A549 (cell line): ENCODE data around the gene SLCO2B1. TPM values are rescaled to one million over a fixed set of nuclear protein-coding genes. Genes with fewer than 3 reads are reported as not detected.

Source experiments
- ATAC-seq, 2 experiments: fragments of 200-7000 bp in 1 of 2; fragments of >200 bp in 1 of 2; cut with Nextera tagmentation in 1 of 2; cut with Tn5 transposase in 1 of 2; 3 replicates each; pipeline versions ENCODE4 v1.8.0 to v1.9.1; 2018 to 2020; ENCODE audit warnings: mild to moderate bottlenecking in 1 of 2, moderate library complexity in 1 of 2
- CTCF ChIA-PET: fragments of 300-600 bp; sonication (Branson Sonifier 250); formaldehyde crosslinking; extraction: SDS; loops from one replicate; lab custom pipeline; 2021; ENCODE audit warnings: antibody characterized with exemption, inconsistent platforms; lab: Yijun Ruan, JAX
- POLR2A ChIA-PET: fragments of 350-600 bp; formaldehyde crosslinking; extraction: SDS; loops from one replicate; lab custom pipeline; 2021; ENCODE audit warnings: antibody characterized with exemption, inconsistent platforms; lab: Yijun Ruan, JAX
- DNase-seq, 2 experiments: peaks; one replicate each; pipeline versions ENCODE4 v3.0.0 to v3.0.0-alpha.2; 2011 to 2016; ENCODE audit warnings: low read depth in 1 of 2, low spot score in 1 of 2
- FAIRE-seq: peaks from 2 replicates; lab custom pipeline; 2011; peaks lifted over from hg19 to GRCh38; lab: Jason Lieb, UNC
- H3K27ac ChIP-seq, 2 experiments: fragments of >200 bp; sonication (Bioruptor Twin); formaldehyde crosslinking; 3 replicates each; pipeline ENCODE4 v1.5.1; 2016 to 2017
- H3K4me1 ChIP-seq: fragments of >200 bp; sonication (Bioruptor Twin); formaldehyde crosslinking; 3 replicates; pipeline ENCODE4 v1.6.1; 2016
- H3K4me2 ChIP-seq: fragments of >200 bp; sonication (Bioruptor Twin); formaldehyde crosslinking; 3 replicates; pipeline ENCODE4 v1.6.1; 2016
- H3K4me3 ChIP-seq: fragments of >200 bp; sonication (Bioruptor Twin); formaldehyde crosslinking; 3 replicates; pipeline ENCODE4 v1.5.1; 2016
- H3K9me3 ChIP-seq: fragments of >200 bp; sonication (Bioruptor Twin); formaldehyde crosslinking; 3 replicates; pipeline ENCODE4 v1.6.1; 2016
- BHLHE40 ChIP-seq: IDR thresholded peaks from 2 replicates; pipeline ENCODE4 v1.6.1; 2012; ENCODE audit warnings: low read depth, low read length, inconsistent platforms
- CBX2 ChIP-seq: fragments of 200-600 bp; sonication (generic); IDR thresholded peaks from 2 replicates; pipeline ENCODE4 v1.6.1; 2016; ENCODE audit warnings: low read depth, mild to moderate bottlenecking, borderline replicate concordance
- CBX8 ChIP-seq: fragments of 200-600 bp; sonication (generic); IDR thresholded peaks from 2 replicates; pipeline ENCODE4 v1.6.1; 2016
- EHF ChIP-seq: fragments of 250-450 bp; sonication (Bioruptor Pico); IDR thresholded peaks from 2 replicates; pipeline ENCODE4 v1.5.0; 2020; ENCODE audit warnings: mild to moderate bottlenecking
- EHMT2 ChIP-seq: fragments of 200-600 bp; sonication (generic); IDR thresholded peaks from 2 replicates; pipeline ENCODE4 v1.6.1; 2016; ENCODE audit warnings: antibody characterized with exemption, low read depth, mild to moderate bottlenecking, moderate library complexity
- ESRRA ChIP-seq: fragments of 150-350 bp; IDR thresholded peaks from 2 replicates; pipeline ENCODE4 v1.6.1; 2014; ENCODE audit warnings: mild to moderate bottlenecking, low read length, borderline replicate concordance
- FOXS1 ChIP-seq: fragments of 250-450 bp; sonication (Bioruptor Pico); IDR thresholded peaks from 2 replicates; pipeline ENCODE4 v1.5.0; 2020; ENCODE audit warnings: mild to moderate bottlenecking, moderate library complexity
- KDM5A ChIP-seq: fragments of 200-600 bp; sonication (generic); IDR thresholded peaks from 2 replicates; pipeline ENCODE4 v1.6.1; 2016; ENCODE audit warnings: antibody characterized with exemption, mild to moderate bottlenecking
- MAFK ChIP-seq: fragments of 450-650 bp; IDR thresholded peaks from 2 replicates; pipeline ENCODE4 v1.6.1; 2014; ENCODE audit not compliant: partially characterized antibody
- MAZ ChIP-seq: fragments of 150-350 bp; IDR thresholded peaks from 2 replicates; pipeline ENCODE4 v1.6.1; 2014; ENCODE audit warnings: antibody characterized with exemption, low read depth, low read length, borderline replicate concordance
- SMC3 ChIP-seq: fragments of >200 bp; sonication (Bioruptor Twin); formaldehyde crosslinking; IDR thresholded peaks from 3 replicates; pipeline ENCODE4 v1.6.1; 2018; ENCODE audit warnings: inconsistent platforms
- TFCP2L1 ChIP-seq: fragments of 250-450 bp; sonication (Bioruptor Pico); IDR thresholded peaks from 2 replicates; pipeline ENCODE4 v1.5.0; 2021; ENCODE audit warnings: mild to moderate bottlenecking
- ZNF302 ChIP-seq: fragments of 250-450 bp; sonication (Bioruptor Pico); IDR thresholded peaks from 2 replicates; pipeline ENCODE4 v1.9.0; 2021; ENCODE audit warnings: inconsistent platforms, mild to moderate bottlenecking, moderate library complexity
- WGBS: methylation state at CpG from one replicate; pipeline ENCODE4 v1.1.6; 2017; ENCODE audit errors: missing lambda C conversion rate; 5-methylcytosine and 5-hydroxymethylcytosine counted together
- polyA plus RNA-seq, 4 experiments: library from polyadenylated mRNA; depleted of rRNA in 3 of 4; stranded (reverse); fragments of >200 nt; fragmentation: RNase III in 1 of 4; extraction: RNeasy Plus Mini Kit Qiagen cat#74134 plus additional on column Dnase treatment in 1 of 4; gene quantifications; 2 replicates in 3 of 4; 3 replicates in 1 of 4; pipeline ENCODE4 v1.2.3, GENCODE V29; 2011 to 2017
- TF ChIP-seq, protein P1 (sequence below): IDR thresholded peaks from 2 replicates; pipeline ENCODE4 v1.6.1; 2012; ENCODE audit warnings: low read depth, borderline replicate concordance
- TF ChIP-seq, protein P2 (sequence below): fragments of 250-450 bp; sonication (Bioruptor Pico); IDR thresholded peaks from 2 replicates; pipeline ENCODE4 v1.5.0; 2021; ENCODE audit warnings: mild to moderate bottlenecking, moderate library complexity, borderline replicate concordance
- TF ChIP-seq, protein P3 (sequence below): fragments of >200 bp; sonication (Bioruptor Twin); formaldehyde crosslinking; IDR thresholded peaks from 2 replicates; pipeline ENCODE4 v1.6.1; 2016
- TF ChIP-seq, protein P4 (sequence below): IDR thresholded peaks from 2 replicates; pipeline ENCODE4 v1.6.1; 2012
- TF ChIP-seq, protein P5 (sequence below): fragments of >200 bp; sonication (Bioruptor Twin); formaldehyde crosslinking; IDR thresholded peaks from 3 replicates; pipeline ENCODE4 v1.5.1; 2016
- TF ChIP-seq, protein P6 (sequence below): fragments of 250-450 bp; sonication (Bioruptor Pico); IDR thresholded peaks from 2 replicates; pipeline ENCODE4 v1.5.0; 2020; ENCODE audit warnings: low read depth, mild to moderate bottlenecking, moderate library complexity
- TF ChIP-seq, protein P7 (sequence below): IDR thresholded peaks from 2 replicates; pipeline ENCODE4 v1.6.1; 2012

Gene SLCO2B1
- polyA plus RNA-seq, 2 of the 4 experiments (the other 2 are of a cell fraction) = 4.9 to 5.2 TPM

DNA sequence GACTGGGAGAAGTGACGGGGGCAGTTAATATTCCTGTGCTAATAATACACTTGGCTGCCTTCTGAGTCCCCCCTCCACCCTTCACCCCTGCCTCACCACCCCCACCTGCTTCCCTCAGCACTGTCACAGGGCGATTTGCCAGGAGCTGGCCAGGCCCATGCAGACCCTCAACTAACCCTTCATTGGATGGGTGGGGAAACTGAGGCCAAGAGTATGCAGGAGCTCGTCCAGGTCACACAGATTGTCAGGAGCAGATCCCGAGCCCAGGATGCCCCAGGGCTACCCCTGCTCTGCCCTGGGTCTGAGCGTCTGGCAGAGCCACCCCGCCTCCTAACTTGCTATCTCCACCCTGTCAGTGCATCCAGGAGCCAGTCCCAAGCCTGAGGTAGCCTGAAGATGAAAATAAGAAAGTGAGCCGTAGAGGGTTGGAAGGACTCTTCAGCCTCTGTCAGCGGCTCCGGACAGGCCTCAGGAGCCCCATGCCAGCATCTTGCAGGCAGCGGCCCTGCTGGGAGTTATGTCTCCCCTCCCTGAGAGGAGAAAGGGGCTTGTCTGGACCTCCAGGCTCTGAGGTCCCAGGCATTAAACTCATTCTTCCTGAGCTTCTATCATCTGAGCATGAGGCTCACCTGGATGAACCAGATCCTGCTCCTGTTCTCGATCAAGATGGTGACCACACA, 95.9 kb downstream of the SLCO2B1 start:
- 46% methylated on average over 11 of the region's 11 CpGs for WGBS
- H3K27ac ChIP-seq = no peak overlapping the region
- DNase-seq = no peak
- ChIA-PET POLR2A (no interaction called here), CTCF (interaction anchor here (1.0 to 19.6 kb wide), 12 partner anchors 14 to 319 kb away, joined by 3 to 445 read pairs (median 39); partner anchors contain the start of gene SLCO2B1)
- H3K4me3 ChIP-seq = no peak overlapping the region
- no peaks in the 10 kb centered on the region for H3K9me3 ChIP-seq
- no peak for TF ChIP-seq MAZ
- TF ChIP-seq, protein P1, sequence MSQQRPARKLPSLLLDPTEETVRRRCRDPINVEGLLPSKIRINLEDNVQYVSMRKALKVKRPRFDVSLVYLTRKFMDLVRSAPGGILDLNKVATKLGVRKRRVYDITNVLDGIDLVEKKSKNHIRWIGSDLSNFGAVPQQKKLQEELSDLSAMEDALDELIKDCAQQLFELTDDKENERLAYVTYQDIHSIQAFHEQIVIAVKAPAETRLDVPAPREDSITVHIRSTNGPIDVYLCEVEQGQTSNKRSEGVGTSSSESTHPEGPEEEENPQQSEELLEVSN = no peak
- TF ChIP-seq BHLHE40 = no peak
- no peak for TF ChIP-seq KDM5A
- TF ChIP-seq EHMT2 = no peak
- TF ChIP-seq, protein P2, sequence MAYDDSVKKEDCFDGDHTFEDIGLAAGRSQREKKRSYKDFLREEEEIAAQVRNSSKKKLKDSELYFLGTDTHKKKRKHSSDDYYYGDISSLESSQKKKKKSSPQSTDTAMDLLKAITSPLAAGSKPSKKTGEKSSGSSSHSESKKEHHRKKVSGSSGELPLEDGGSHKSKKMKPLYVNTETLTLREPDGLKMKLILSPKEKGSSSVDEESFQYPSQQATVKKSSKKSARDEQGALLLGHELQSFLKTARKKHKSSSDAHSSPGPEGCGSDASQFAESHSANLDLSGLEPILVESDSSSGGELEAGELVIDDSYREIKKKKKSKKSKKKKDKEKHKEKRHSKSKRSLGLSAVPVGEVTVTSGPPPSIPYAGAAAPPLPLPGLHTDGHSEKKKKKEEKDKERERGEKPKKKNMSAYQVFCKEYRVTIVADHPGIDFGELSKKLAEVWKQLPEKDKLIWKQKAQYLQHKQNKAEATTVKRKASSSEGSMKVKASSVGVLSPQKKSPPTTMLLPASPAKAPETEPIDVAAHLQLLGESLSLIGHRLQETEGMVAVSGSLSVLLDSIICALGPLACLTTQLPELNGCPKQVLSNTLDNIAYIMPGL (CRISPR knock-in tag) = no peak
- no peak for TF ChIP-seq SMC3
- TF ChIP-seq FOXS1 (CRISPR knock-in tag) = no peak
- TF ChIP-seq TFCP2L1 (CRISPR knock-in tag) = no peak
- TF ChIP-seq ESRRA = no peak
- TF ChIP-seq CBX2 = no peak
- TF ChIP-seq, protein P3, sequence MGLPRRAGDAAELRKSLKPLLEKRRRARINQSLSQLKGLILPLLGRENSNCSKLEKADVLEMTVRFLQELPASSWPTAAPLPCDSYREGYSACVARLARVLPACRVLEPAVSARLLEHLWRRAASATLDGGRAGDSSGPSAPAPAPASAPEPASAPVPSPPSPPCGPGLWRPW = no peak
- no peak for TF ChIP-seq CBX8
- FAIRE-seq = no peak
- ATAC-seq = no peak
- peaks cover 3% of the 10 kb centered on the region; the same call in 1 of the 3 replicates for H3K4me1 ChIP-seq
- no peak overlapping the region for H3K4me2 ChIP-seq

DNA sequence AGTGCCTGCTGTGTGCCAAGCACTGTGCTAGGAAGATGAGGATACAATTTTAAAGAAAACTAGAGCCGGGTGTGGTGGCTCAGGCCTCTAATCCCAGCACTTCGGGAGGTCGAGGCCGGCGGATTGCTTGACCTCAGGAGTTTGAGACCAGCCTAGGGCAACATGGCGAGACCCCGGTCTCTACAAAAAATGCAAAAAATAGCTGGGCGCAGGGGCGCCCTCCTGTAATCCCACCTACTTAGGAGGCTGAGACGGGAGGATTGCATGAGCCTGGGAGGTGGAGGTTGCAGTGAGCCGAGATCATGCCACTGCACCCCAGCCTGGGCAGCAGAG, 98.0 kb downstream of the SLCO2B1 start:
- WGBS = 24% methylated on average over 11 of the region's 11 CpGs
- no peak overlapping the region for H3K4me2 ChIP-seq
- TF ChIP-seq EHF (CRISPR knock-in tag) (no peak), MAFK (no peak), ZNF302 (CRISPR knock-in tag) (no peak)
- TF ChIP-seq, protein P4, sequence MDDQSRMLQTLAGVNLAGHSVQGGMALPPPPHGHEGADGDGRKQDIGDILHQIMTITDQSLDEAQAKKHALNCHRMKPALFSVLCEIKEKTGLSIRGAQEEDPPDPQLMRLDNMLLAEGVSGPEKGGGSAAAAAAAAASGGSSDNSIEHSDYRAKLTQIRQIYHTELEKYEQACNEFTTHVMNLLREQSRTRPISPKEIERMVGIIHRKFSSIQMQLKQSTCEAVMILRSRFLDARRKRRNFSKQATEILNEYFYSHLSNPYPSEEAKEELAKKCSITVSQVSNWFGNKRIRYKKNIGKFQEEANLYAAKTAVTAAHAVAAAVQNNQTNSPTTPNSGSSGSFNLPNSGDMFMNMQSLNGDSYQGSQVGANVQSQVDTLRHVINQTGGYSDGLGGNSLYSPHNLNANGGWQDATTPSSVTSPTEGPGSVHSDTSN = no peak
- TF ChIP-seq, protein P5, sequence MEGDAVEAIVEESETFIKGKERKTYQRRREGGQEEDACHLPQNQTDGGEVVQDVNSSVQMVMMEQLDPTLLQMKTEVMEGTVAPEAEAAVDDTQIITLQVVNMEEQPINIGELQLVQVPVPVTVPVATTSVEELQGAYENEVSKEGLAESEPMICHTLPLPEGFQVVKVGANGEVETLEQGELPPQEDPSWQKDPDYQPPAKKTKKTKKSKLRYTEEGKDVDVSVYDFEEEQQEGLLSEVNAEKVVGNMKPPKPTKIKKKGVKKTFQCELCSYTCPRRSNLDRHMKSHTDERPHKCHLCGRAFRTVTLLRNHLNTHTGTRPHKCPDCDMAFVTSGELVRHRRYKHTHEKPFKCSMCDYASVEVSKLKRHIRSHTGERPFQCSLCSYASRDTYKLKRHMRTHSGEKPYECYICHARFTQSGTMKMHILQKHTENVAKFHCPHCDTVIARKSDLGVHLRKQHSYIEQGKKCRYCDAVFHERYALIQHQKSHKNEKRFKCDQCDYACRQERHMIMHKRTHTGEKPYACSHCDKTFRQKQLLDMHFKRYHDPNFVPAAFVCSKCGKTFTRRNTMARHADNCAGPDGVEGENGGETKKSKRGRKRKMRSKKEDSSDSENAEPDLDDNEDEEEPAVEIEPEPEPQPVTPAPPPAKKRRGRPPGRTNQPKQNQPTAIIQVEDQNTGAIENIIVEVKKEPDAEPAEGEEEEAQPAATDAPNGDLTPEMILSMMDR = no peak; the same call in 1 of the 3 replicates
- TF ChIP-seq, protein P6, sequence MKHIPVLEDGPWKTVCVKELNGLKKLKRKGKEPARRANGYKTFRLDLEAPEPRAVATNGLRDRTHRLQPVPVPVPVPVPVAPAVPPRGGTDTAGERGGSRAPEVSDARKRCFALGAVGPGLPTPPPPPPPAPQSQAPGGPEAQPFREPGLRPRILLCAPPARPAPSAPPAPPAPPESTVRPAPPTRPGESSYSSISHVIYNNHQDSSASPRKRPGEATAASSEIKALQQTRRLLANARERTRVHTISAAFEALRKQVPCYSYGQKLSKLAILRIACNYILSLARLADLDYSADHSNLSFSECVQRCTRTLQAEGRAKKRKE (CRISPR knock-in tag) = no peak
- TF ChIP-seq, protein P7, sequence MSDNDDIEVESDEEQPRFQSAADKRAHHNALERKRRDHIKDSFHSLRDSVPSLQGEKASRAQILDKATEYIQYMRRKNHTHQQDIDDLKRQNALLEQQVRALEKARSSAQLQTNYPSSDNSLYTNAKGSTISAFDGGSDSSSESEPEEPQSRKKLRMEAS = no peak
- ATAC-seq = no peak
- POLR2A ChIA-PET = interaction anchor here (1.0 kb wide), 2 partner anchors 44 to 226 kb away, joined by 3 to 5 read pairs; no protein-coding TSS in a partner anchor
- H3K27ac ChIP-seq = no peak overlapping the region
- FAIRE-seq = no peak
- H3K4me3 ChIP-seq = no peak overlapping the region
- CTCF ChIA-PET = interaction anchor here (0.6 to 19.6 kb wide), 72 partner anchors 9 to 796 kb away, joined by 3 to 445 read pairs (median 5); partner anchors contain the start of genes SLCO2B1, SPCS2, TPBGL and XRRA1
- peaks cover 17% of the 10 kb centered on the region; the same call in 2 of the 3 replicates for H3K9me3 ChIP-seq
- H3K4me1 ChIP-seq = no peaks in the 10 kb centered on the region
- no peak for DNase-seq
